Neural crest cell (in vitro differentiated cells): ENCODE results near the gene TMEM209. TPM values are rescaled to one million over a fixed set of nuclear protein-coding genes. Genes with fewer than 3 reads are reported as not detected.

Experiments
- DNase-seq: peaks from one replicate; pipeline ENCODE4 v3.0.0; 2021; ENCODE audit warnings: low read depth, mixed read lengths, low spot score
- H3K27ac Mint-ChIP-seq: one replicate; pipeline ENCODE4 v1.8.0; 2021; ENCODE audit warnings: mild to moderate bottlenecking, mixed read lengths; ENCODE audit not compliant: unreplicated experiment
- H3K27me3 Mint-ChIP-seq: 2 replicates; pipeline ENCODE4 v1.8.0; 2021; ENCODE audit warnings: low read depth, mild to moderate bottlenecking, mixed read lengths
- H3K36me3 Mint-ChIP-seq: 2 replicates; pipeline ENCODE4 v1.8.0; 2021; ENCODE audit warnings: low read depth, mild to moderate bottlenecking, mixed read lengths
- H3K4me1 Mint-ChIP-seq: 2 replicates; pipeline ENCODE4 v1.8.0; 2021; ENCODE audit warnings: mixed read lengths
- H3K4me3 Mint-ChIP-seq: one replicate; pipeline ENCODE4 v1.8.0; 2021; ENCODE audit warnings: mild to moderate bottlenecking, mixed read lengths
- H3K9me3 Mint-ChIP-seq: 2 replicates; pipeline ENCODE4 v1.8.0; 2021; ENCODE audit warnings: mixed read lengths
- total RNA-seq: library from RNA; stranded (reverse); gene quantifications from 2 replicates; pipeline ENCODE4 v1.2.1, GENCODE V29; 2021
- TF ChIP-seq, protein P1 (sequence below): fragments of 200-600 bp; sonication (generic); conservative IDR thresholded peaks from 2 replicates; pipeline ENCODE4 v1.5.0; 2021; ENCODE audit warnings: antibody characterized with exemption, mild to moderate bottlenecking

Gene TMEM209
- total RNA-seq, 1 donor from 2014 or later = 43.6 TPM

DNA sequence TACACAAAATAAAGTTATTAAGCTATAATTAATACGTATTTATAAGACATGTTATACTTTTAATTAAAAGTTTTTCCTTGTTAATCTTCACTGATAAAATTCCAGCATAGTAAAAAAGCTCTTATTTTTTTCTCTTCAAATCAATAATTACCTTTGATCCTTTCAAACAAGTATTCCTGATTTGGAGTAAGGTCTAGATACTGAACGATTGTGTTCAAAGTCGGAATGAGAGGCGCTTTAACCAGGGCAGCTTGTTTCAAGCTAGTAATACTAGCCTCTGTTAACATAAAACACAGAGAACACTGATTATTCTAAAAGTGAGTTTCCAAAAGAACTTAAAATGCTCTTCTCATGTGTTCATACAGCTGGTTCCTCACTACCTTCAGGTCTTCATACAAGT lies 27.0 kb downstream of the TMEM209 start:
- peaks cover 18% of the 10 kb centered on the region for H3K36me3 Mint-ChIP-seq
- H3K4me3 Mint-ChIP-seq = no peak overlapping the region
- no peaks in the 10 kb centered on the region for H3K9me3 Mint-ChIP-seq
- H3K27me3 Mint-ChIP-seq = no peaks in the 10 kb centered on the region
- TF ChIP-seq, protein P1, sequence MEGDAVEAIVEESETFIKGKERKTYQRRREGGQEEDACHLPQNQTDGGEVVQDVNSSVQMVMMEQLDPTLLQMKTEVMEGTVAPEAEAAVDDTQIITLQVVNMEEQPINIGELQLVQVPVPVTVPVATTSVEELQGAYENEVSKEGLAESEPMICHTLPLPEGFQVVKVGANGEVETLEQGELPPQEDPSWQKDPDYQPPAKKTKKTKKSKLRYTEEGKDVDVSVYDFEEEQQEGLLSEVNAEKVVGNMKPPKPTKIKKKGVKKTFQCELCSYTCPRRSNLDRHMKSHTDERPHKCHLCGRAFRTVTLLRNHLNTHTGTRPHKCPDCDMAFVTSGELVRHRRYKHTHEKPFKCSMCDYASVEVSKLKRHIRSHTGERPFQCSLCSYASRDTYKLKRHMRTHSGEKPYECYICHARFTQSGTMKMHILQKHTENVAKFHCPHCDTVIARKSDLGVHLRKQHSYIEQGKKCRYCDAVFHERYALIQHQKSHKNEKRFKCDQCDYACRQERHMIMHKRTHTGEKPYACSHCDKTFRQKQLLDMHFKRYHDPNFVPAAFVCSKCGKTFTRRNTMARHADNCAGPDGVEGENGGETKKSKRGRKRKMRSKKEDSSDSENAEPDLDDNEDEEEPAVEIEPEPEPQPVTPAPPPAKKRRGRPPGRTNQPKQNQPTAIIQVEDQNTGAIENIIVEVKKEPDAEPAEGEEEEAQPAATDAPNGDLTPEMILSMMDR = no peak
- no peak for DNase-seq
- peaks cover 6% of the 10 kb centered on the region for H3K4me1 Mint-ChIP-seq
- no peak overlapping the region for H3K27ac Mint-ChIP-seq

DNA sequence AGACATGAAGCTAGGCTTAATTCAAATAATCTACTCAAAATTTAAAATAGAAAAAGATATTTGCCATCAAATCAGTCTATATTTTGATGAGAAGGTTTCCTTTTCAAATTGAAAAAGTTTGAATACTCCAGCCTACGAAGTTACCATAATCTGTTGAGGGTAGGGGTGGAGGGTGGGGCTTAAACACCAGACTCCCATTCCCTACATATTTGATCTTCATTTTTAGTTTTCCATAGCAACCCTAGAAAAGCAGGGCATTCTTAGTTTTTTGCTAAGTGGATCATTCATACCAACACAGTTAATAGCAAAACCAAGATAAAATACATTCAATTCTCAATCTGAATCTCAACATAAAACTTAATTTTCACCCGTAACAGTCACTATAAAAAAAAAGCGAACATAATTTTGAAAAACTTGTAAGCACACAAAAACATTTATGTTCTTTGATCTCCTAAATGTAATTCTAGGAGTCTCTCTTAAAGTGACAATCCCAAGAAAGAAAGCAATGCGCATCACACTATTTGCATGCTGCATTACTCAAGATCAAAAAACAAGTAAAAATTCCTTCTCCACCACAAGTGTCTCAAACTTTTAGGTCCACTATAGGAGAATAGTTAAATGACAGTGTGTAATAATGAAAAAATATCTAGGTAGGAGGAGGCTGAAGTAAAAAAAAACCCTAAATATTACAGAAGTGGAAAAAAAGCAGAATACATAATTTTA lies 30.8 kb downstream of the TMEM209 start:
- no peak overlapping the region for H3K27ac Mint-ChIP-seq

DNA sequence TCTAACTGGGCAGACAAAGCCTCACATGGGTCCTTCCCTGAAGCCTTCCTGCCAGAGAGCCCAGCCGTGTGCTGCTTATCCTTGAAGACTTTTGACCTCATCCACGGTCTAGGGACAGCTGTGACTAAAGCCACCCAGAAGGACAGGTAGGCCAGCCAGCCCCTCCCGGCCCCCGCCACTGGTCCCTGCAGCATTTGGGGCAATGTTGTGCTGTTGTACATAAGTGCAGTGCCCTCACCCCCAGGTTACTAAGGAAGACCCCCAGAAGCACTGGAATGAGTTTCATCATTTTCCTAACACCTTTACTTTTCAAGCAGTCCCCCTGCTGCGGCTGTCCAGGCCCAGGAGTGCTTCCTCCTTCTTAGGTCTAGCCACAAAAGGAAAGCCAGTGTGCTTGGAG lies 43.0 kb downstream of the TMEM209 start:
- H3K27me3 Mint-ChIP-seq = no peaks in the 10 kb centered on the region
- H3K4me1 Mint-ChIP-seq = no peaks in the 10 kb centered on the region
- H3K4me3 Mint-ChIP-seq = no peak overlapping the region
- no peak overlapping the region for H3K27ac Mint-ChIP-seq
- TF ChIP-seq, protein P1 = no peak
- peaks cover 42% of the 10 kb centered on the region for H3K36me3 Mint-ChIP-seq
- DNase-seq = no peak
- no peaks in the 10 kb centered on the region for H3K9me3 Mint-ChIP-seq

More for the DNA sequence above, 30.8 kb downstream of the TMEM209 start:
- Mint-ChIP-seq H3K4me3 (no peak overlapping the region), H3K4me1 (peaks cover 6% of the 10 kb centered on the region), H3K27me3 (no peaks in the 10 kb centered on the region), H3K9me3 (no peaks in the 10 kb centered on the region), H3K36me3 (peaks cover 18% of the 10 kb centered on the region)
- no peak for DNase-seq
- TF ChIP-seq, protein P1 = no peak

DNA sequence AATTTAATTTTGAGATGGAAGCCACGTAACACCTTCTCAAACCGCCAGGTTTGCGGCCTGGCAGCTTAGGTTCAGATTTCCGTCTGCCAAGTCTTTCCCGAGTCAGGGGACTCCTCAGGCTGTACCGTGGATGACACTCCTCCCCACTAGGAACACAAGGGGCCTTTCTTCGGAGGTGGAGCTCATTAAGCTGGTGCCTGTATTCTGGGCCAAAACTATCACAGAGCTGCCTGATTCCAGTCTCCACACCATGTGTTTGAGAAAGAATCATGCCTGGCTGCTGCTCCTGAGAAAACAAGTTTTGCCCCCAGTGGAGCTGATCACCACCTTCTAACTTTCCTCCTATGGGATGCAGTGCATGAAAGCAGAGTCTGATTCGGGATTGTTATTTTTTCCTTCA lies 44.8 kb downstream of the TMEM209 start:
- H3K4me1 Mint-ChIP-seq = no peaks in the 10 kb centered on the region
- no peaks in the 10 kb centered on the region for H3K27me3 Mint-ChIP-seq
- H3K27ac Mint-ChIP-seq = no peak overlapping the region
- peaks cover 2% of the 10 kb centered on the region for H3K9me3 Mint-ChIP-seq
- DNase-seq = no peak
- peaks cover 51% of the 10 kb centered on the region for H3K36me3 Mint-ChIP-seq
- no peak overlapping the region for H3K4me3 Mint-ChIP-seq
- TF ChIP-seq, protein P1 = no peak

DNA sequence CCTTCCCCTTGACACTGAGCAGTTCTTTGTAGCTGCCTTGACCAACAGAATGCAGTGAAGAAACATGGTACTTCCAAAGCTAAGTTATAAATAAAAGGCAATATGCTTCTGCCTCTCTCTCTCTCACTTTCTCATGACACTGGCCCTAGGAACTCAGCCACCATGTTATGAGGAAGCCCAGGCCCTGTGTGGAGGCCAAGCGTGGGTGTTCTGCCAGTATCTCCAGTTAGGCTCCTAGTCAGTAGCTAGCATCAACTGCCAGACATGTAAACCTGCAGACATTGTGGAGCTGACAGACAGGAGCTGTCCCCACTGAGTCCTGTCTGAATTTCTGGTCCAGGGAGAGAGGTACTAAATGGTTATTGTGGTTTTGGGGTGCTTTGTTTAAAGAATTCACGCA lies 45.2 kb downstream of the TMEM209 start:
- H3K27me3 Mint-ChIP-seq = no peaks in the 10 kb centered on the region
- H3K9me3 Mint-ChIP-seq = peaks cover 2% of the 10 kb centered on the region

More for the DNA sequence above, 45.2 kb downstream of the TMEM209 start:
- H3K4me3 Mint-ChIP-seq = no peak overlapping the region
- TF ChIP-seq, protein P1 = no peak
- H3K27ac Mint-ChIP-seq = no peak overlapping the region
- no peak for DNase-seq
- no peaks in the 10 kb centered on the region for H3K4me1 Mint-ChIP-seq
- H3K36me3 Mint-ChIP-seq = peaks cover 53% of the 10 kb centered on the region
